Effector memory CD8-positive, alpha-beta T cell (primary cell): ENCODE data around the gene C10orf53.
"Not testable (repeated sequence)": the region's sequence is repeated elsewhere in the genome, so short reads cannot be mapped to it uniquely, and the experiment has no call there.

Experiments used
- ATAC-seq: fragments of 150-1000 bp; cut with Tn5 transposase; replicated peaks from 2 replicates; pipeline ENCODE4 v1.10.0; 2021; ENCODE audit warnings: mild to moderate bottlenecking, moderate library complexity
- DNase-seq, 3 experiments: peaks; one replicate each; pipeline ENCODE4 v3.0.0; 2021
- H3K27ac Mint-ChIP-seq, 2 donors: one replicate each; pipeline ENCODE4 v1.8.0; 2022; ENCODE audit warnings: mild to moderate bottlenecking in 2 of 2, mixed read lengths in 2 of 2, moderate library complexity in 2 of 2
- H3K27me3 Mint-ChIP-seq, 2 donors: one replicate each; pipeline ENCODE4 v1.8.0; 2022; ENCODE audit warnings: mixed read lengths in 2 of 2
- H3K36me3 Mint-ChIP-seq: one replicate; pipeline ENCODE4 v1.8.0; 2022; ENCODE audit warnings: mild to moderate bottlenecking, moderate library complexity, mixed read lengths; ENCODE audit not compliant: insufficient read depth
- H3K4me1 Mint-ChIP-seq, 2 donors: one replicate each; pipeline ENCODE4 v1.8.0; 2022; ENCODE audit warnings: low read depth in 2 of 2, mixed read lengths in 2 of 2
- H3K4me3 Mint-ChIP-seq, 2 donors: one replicate each; pipeline ENCODE4 v1.8.0; 2022; ENCODE audit warnings: mild to moderate bottlenecking in 2 of 2, mixed read lengths in 2 of 2, moderate library complexity in 2 of 2
- H3K9me3 Mint-ChIP-seq, 2 donors: one replicate each; pipeline ENCODE4 v1.8.0; 2022; ENCODE audit warnings: mixed read lengths in 2 of 2

C10orf53 gene

DNA sequence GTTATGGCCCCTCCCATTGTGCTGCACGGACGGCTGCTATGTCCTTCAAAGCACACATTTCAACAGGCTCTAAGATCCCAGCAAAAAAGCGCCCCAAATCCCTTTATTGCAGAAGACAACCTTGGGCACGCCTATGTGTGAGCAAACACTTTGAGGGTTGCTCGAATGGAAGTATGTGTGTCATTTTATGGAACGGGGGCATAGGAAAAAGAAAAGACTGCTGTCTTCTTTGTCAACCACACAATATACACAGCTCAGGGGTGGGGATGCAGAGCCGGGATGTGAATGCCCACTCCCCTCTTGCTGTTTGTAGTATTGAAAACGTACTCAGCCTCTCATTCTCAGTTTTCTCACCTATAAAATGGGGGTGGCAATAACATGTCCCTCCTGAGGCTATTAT, 32.0 kb downstream of the C10orf53 start:
- no peak overlapping the region for H3K4me3 Mint-ChIP-seq
- no peaks in the 10 kb centered on the region for H3K4me1 Mint-ChIP-seq
- H3K9me3 Mint-ChIP-seq, result peaks cover 0 to 7% of the 10 kb centered on the region in 2 donors
- peaks cover 25 to 50% of the 10 kb centered on the region in 2 donors for H3K27me3 Mint-ChIP-seq
- ATAC-seq (no peak), DNase-seq (no peak)
- no peaks in the 10 kb centered on the region for H3K36me3 Mint-ChIP-seq
- no peak overlapping the region for H3K27ac Mint-ChIP-seq

DNA sequence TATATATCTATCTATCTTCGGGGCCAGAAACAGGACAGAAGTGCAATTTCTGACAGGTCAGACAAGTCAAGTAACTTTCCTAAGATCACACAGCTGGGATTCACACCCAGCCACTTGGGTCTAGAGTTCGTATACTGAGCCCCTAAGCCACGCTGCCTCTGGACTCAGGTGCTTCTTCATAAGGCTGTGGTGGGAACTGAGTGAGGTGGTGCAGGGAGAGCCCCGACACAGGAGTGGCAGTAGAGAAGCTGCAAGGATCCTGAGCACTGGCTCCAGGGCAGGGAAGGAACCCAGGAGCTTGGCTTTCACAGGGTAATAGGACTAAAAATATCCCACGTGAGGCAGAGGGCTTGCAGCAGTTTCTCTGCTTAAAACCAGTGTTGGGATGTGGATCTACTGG, 33.8 kb downstream of the C10orf53 start:
- DNase-seq (no peak), ATAC-seq (no peak)
- H3K36me3 Mint-ChIP-seq, result no peaks in the 10 kb centered on the region
- H3K4me1 Mint-ChIP-seq, result no peaks in the 10 kb centered on the region
- H3K27me3 Mint-ChIP-seq, result peaks cover 25 to 50% of the 10 kb centered on the region in 2 donors
- H3K4me3 Mint-ChIP-seq, result no peak overlapping the region
- H3K9me3 Mint-ChIP-seq, result peaks cover 0 to 7% of the 10 kb centered on the region in 2 donors
- no peak overlapping the region for H3K27ac Mint-ChIP-seq

DNA sequence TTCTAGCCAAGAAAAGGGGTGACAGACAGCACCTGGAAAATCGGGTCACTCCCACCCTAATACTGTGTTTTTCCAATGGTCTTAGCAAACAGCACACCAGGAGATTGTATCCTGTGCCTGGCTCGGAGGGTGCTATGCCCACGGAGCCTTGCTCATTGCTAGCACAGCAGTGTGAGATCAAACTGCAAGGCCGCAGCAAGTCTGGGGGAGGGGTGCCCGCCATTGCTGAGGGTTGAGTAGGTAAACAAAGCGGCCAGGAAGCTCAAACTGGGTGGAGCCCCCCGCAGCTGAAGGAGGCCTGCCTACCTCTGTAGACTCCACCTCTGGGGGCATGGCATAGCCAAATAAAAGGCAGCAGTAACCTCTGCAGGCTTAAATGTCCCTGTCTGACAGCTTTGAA, 35.7 kb downstream of the C10orf53 start:
- not testable (repeated sequence) for H3K9me3 Mint-ChIP-seq, H3K36me3 Mint-ChIP-seq, ATAC-seq, H3K27ac Mint-ChIP-seq, H3K4me1 Mint-ChIP-seq, DNase-seq, H3K4me3 Mint-ChIP-seq
- H3K27me3 Mint-ChIP-seq, result peaks cover 25 to 40% of the 10 kb centered on the region in 2 donors

DNA sequence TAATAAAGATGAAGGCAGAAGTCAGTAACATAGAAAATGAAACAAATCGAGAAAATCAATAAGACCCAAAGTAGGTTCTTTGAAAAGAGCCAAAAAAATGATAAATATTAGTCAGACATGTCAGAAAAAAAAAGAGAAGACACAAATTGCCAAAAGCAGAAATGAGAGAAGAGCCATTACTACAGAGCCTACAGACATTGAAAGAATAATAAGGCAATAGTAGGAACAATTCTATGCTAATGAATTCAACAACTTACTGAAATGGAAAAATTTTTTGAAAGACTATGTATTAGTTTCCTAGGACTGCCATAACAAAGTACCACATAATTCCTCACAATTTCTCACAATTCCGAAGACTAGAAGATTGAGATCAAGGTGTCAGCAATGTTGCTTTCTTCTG, 47.1 kb downstream of the C10orf53 start:
- Mint-ChIP-seq H3K27ac (no peak overlapping the region), H3K36me3 (no peaks in the 10 kb centered on the region), H3K4me1 (no peaks in the 10 kb centered on the region), H3K27me3 (peaks cover 0 to 5% of the 10 kb centered on the region in 2 donors), H3K4me3 (no peak overlapping the region), H3K9me3 (peaks cover 5 to 12% of the 10 kb centered on the region in 2 donors)
- ATAC-seq (no peak), DNase-seq (no peak)

DNA sequence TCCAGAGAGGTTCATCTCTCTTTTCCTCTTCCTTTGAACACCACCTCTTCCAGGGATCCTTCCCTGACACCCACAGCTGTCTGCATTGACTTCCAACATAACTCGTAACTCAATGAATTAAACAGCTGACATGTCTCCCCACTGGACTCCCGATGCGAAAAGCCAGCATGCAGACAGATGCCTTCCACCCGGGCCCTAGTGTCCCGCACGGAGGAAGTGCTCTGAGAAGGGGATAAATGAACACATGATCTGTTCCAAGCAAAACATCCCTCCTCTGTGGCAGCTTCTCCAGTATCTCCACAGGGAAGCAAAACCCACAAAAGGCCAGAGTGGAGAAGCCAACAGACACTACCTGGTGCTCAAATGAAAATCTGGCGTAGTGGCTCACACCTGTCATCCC, 54.4 kb downstream of the C10orf53 start:
- Mint-ChIP-seq H3K27me3 (peaks cover 0 to 12% of the 10 kb centered on the region in 2 donors), H3K9me3 (no peaks in the 10 kb centered on the region), H3K4me3 (no peak overlapping the region), H3K36me3 (no peaks in the 10 kb centered on the region), H3K4me1 (no peaks in the 10 kb centered on the region), H3K27ac (no peak overlapping the region)
- ATAC-seq (no peak), DNase-seq (no peak)

DNA sequence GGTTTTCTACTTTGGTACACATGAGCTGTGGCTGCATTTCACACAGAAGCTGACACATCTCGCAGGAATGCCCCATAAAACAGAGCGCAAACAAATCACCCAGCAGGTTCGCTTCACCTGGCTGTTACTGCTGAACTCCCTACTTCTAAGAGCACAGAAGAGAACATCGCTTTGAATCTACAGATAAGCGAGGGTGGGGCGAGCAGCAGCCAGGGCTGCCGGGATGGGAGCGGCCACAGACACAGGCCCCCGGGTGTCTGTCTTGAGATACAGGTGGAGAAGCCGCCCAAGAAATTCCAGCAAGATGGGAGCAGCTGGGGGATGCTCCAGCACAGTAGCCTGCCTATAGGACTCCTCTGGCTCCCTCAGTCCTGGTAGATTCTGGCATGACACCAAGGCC, 55.2 kb downstream of the C10orf53 start:
- ATAC-seq (no peak), DNase-seq (no peak)
- Mint-ChIP-seq H3K27me3 (peaks cover 0 to 12% of the 10 kb centered on the region in 2 donors), H3K4me1 (no peaks in the 10 kb centered on the region), H3K36me3 (no peaks in the 10 kb centered on the region), H3K4me3 (no peak overlapping the region), H3K27ac (no peak overlapping the region), H3K9me3 (no peaks in the 10 kb centered on the region)

DNA sequence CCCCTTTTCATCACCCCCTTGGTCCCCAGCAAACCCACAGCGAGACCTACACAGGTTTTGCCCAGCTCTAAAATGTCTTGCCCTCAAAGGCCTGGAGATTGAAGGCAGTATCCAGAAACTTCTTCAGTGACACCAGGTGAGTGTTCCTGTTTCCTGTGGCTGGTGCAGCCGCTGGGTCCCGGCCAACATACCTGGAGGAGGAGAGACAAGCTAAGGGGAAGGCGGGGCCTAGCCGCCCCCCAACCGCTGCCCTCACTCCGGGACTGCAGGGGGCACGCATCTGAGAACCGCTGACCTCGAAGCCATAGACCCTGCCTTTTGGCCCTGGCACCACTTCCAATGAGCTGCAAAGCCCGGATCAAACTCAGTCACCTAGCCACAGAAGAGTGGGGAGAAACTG, 55.7 kb downstream of the C10orf53 start:
- Mint-ChIP-seq H3K9me3 (no peaks in the 10 kb centered on the region), H3K27me3 (peaks cover 0 to 12% of the 10 kb centered on the region in 2 donors), H3K36me3 (no peaks in the 10 kb centered on the region), H3K27ac (no peak overlapping the region), H3K4me3 (no peak overlapping the region), H3K4me1 (no peaks in the 10 kb centered on the region)
- no peak for DNase-seq
- no peak for ATAC-seq

DNA sequence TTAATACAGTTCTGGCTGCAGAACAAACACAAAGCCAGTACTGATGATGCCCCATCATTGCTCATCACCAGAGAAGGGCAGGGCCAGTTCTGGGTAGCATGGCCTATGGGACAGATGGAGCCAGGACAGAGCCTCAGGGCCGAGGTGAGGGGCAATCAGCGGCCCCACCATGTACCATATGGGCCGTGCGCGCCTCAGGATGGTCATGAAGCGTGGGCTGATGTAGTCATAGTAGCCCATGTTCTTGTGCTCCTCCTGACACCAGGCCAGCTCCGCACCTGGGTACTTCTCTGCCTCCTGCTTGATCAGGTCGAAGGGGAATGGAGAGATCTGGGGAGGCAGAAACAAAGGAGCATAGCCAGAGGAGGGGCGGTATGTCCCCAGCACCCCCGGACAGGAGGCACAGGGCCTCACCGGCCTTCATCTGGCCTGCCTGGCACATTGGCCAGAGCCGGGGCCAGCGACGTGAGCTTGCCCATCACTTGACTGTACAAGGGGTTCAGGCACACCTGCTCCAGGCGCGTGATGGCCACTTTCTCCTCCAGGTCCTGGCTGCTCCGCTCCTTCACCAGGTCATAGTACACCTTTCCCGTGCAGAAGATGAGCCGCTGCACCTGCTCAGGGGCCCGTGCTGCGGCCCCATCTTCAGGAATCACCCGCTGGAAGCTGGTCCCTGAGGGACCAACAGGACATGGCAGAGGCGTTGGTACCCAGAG, 56.6 kb downstream of the C10orf53 start:
- no peaks in the 10 kb centered on the region for H3K9me3 Mint-ChIP-seq
- H3K27me3 Mint-ChIP-seq, result peaks cover 0 to 12% of the 10 kb centered on the region in 2 donors
- ATAC-seq, result no peak

DNA sequence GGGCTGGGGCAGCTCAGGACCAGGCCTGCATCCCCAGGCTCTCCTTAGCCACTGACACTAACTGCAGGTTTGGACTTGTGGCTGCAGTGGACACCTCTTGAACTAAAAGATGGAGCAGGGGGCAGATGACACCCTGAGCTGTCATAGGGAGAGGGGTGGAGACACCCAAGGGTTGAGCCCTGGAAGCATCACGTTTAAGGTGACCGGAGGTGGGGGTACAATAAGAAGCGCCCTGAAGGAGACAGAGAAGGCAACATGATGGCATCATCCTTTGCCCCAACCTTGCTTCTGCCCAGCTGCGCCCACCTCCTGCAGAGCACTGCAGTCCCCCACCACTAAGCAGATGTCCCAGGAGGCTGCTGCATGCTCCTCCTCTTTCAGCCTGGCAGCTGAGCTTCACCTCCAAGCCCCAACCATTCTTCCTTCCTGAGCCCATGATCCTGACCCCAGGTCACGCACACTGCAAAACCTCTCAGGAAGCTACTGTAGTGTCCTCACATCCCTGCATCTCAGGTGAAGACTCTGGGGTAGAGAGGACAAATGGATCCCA, 57.2 kb downstream of the C10orf53 start:
- Mint-ChIP-seq H3K9me3 (peaks cover 0 to 1% of the 10 kb centered on the region in 2 donors), H3K27me3 (peaks cover 0 to 12% of the 10 kb centered on the region in 2 donors), H3K4me3 (no peak overlapping the region), H3K4me1 (no peaks in the 10 kb centered on the region), H3K27ac (no peak overlapping the region), H3K36me3 (no peaks in the 10 kb centered on the region)
- ATAC-seq (no peak), DNase-seq (no peak)

More for the DNA sequence above, 56.6 kb downstream of the C10orf53 start:
- no peak overlapping the region for H3K27ac Mint-ChIP-seq
- DNase-seq, result no peak
- H3K36me3 Mint-ChIP-seq, result no peaks in the 10 kb centered on the region
- no peaks in the 10 kb centered on the region for H3K4me1 Mint-ChIP-seq
- no peak overlapping the region for H3K4me3 Mint-ChIP-seq

DNA sequence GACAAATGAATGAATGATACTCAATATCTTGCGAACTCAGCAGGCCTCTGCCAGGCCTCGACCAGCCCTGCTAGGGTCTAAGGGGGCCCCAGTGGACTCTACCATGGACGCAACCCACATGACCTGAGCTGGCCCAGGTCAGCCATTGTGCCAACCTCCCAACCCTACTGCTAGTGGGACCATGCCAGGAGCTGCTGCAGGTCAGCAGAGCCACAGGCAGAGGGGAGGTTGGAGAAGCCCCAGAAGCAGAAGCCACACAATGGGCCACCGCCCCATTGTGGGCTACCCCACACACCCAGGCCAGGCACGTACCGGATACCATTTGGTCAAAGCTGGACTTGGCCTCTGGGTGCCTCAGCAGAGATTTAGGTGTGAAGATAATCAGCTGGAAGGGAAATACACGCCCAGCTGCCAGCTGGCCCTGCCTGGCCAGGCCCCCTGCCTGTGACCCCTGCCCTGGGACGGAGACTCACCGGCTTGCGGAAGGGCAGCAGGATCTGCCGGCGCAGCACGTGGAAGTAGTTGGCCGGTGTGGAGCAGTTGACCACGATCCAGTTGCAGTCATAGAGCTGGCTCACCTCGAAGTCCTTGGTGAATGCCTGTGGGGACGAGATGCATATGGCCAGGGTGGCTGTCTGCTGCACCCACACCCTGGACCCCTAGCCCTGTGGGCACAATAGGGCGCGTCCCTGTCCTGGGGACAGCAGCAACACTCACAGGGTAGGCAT, 58.2 kb downstream of the C10orf53 start:
- H3K27ac Mint-ChIP-seq, result no peak overlapping the region
- H3K4me3 Mint-ChIP-seq, result no peak overlapping the region
- no peaks in the 10 kb centered on the region for H3K4me1 Mint-ChIP-seq
- H3K36me3 Mint-ChIP-seq, result no peaks in the 10 kb centered on the region
- H3K9me3 Mint-ChIP-seq, result peaks cover 0 to 11% of the 10 kb centered on the region in 2 donors
- H3K27me3 Mint-ChIP-seq, result peaks cover 0 to 12% of the 10 kb centered on the region in 2 donors
- ATAC-seq (no peak), DNase-seq (no peak)

DNA sequence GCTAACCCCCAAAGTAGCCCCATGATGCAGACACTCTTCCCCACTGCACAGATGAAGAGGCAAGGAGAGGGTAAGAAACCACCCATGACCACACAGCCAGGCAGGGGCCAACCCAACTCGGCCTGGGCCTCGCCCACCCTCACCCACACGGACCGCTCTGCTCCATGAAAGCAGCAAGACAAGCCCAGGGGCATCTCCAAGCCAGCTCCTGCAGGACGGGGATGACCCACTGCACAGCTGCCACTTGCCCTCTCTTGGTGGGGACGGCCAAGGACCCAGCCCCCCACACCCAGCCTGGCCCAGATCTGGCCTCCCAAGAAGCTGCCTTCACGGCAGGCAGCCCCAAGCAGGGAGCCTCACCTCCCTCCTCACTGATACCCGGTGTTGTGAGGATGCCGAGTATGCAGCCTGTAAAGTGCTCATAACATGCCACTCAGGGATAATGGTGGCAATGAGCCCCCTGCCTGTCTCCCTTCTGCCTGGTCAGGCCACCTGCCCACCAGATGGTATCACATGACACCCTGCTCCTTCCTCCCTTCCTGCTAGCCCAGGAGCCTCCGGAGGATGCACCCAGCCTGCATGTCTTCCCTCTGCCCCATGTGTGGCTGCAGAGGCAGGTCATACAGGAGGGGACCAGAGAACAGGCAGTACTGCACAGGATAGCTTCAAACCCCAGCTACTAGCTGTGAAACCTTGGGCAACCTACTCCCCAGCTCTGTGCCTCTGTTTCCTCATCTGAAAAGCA, 59.3 kb downstream of the C10orf53 start:
- no peaks in the 10 kb centered on the region for H3K36me3 Mint-ChIP-seq
- ATAC-seq (no peak), DNase-seq (no peak)
- no peaks in the 10 kb centered on the region for H3K4me1 Mint-ChIP-seq
- H3K27me3 Mint-ChIP-seq, result peaks cover 0 to 12% of the 10 kb centered on the region in 2 donors
- H3K27ac Mint-ChIP-seq, result no peak overlapping the region
- H3K4me3 Mint-ChIP-seq, result no peak overlapping the region
- peaks cover 0 to 11% of the 10 kb centered on the region in 2 donors for H3K9me3 Mint-ChIP-seq

DNA sequence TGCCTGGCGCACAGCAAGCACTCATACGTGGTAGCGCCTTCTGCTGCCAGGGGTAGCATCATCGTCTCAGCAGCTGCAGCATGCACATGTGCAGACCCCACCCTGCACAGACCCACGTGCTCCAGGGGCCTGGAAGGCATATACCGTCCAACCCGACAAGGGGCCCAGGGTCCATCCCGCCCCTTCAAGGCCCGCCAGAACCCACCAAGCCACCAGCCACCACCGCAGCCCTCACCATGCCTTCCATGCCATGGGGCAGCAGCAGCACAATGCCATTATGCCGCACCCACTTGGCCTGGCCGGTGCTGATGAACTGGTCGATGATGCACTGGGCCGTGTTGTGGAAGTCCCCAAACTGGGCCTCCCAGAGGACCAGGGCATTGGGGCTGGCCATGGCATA, 60.0 kb downstream of the C10orf53 start:
- Mint-ChIP-seq H3K4me3 (no peak overlapping the region), H3K36me3 (no peaks in the 10 kb centered on the region), H3K9me3 (peaks cover 0 to 11% of the 10 kb centered on the region in 2 donors), H3K4me1 (no peaks in the 10 kb centered on the region), H3K27ac (no peak overlapping the region), H3K27me3 (peaks cover 0 to 12% of the 10 kb centered on the region in 2 donors)
- no peak for DNase-seq
- ATAC-seq, result no peak

DNA sequence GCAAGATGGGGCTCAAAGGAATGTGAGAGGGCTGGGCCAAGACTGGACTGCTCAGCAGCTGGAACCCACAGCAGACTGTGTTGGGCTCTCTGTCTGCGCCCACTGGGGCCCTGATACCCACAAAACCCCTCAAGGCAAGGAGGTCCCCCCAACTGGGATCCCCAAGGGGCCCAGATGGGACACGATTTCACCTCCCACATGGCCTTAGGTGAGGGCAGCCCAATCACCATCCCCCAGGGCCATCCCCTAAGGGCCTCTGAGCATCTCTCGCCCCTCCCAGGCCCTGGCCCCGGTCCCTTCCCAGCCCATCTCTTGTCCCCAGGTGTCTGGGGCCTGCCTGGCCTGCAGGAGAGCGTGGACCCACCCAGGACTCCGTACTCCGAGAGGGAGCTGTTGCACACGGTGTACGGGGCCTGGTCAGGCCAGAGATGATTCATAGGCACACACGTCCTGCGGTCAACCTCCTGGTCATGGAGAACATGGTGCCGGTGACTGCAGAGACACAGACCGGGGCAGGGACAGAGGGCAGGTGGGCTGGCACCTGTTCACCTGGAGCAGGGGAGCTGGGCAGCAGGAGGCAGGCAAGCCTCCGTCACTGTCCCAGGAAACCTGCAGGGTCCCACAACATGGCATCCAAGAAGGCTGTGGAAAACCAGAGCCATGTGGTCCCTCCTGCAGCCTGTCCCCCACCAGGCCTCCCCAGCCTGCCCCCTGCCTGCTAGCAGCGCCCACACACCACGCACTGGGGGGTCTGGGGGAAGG, 61.1 kb downstream of the C10orf53 start:
- Mint-ChIP-seq H3K27ac (no peak overlapping the region), H3K9me3 (peaks cover 0 to 11% of the 10 kb centered on the region in 2 donors), H3K4me1 (no peaks in the 10 kb centered on the region), H3K4me3 (no peak overlapping the region), H3K27me3 (peaks cover 0 to 15% of the 10 kb centered on the region in 2 donors), H3K36me3 (no peaks in the 10 kb centered on the region)
- DNase-seq (no peak), ATAC-seq (no peak)
